Limb (tissue), 2 donors: ENCODE measurements around the gene RBM10.

Source experiments
- DNase-seq, 2 donors: peaks; one replicate each; pipeline ENCODE4 v3.0.0-alpha.2; 2016; ENCODE audit errors: extremely low spot score in 2 of 2

The RBM10 gene

GRCh38 chrX:47146936-47147859 lies 2.2 kb downstream of the RBM10 start:
- no peak for DNase-seq

DNA sequence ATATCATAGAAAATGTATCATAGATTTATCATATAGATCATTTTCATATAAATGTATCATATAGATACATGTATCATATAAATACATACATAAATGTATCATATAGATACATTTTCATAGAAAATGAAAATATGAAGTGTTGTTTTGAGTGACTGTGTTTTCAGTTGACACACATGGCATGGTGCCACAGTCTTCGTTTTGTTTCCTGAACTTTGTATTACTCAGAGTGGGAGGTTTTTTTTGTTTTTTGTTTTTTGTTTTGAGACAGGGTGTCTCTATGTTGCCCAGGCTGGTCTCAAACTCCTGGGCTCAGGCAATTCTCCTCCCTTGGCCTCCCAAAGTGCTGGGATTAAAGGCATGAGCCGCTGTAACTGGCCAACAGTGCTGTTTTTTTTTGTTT lies 3.9 kb downstream of the RBM10 start:
- no peak for DNase-seq

DNA sequence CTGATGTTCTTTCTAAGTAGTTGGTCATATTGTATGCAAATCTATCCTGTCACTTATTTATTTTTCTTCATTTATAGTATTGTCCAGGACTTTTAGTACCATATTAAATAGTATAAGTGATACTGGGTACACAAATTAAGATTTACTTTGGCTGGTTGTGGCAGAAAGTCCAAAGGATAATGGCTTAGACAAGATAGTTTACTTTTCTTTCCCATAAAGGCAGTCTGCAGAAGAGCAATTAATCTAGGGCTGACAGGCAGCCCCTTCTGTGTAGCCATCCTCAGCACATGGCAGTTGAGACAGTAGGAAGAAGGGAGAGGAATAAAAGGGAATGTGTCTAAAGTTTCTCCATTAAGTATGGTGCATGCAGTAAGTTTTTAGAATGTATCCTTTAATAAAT lies 6.4 kb downstream of the RBM10 start:
- DNase-seq, result no peak

DNA sequence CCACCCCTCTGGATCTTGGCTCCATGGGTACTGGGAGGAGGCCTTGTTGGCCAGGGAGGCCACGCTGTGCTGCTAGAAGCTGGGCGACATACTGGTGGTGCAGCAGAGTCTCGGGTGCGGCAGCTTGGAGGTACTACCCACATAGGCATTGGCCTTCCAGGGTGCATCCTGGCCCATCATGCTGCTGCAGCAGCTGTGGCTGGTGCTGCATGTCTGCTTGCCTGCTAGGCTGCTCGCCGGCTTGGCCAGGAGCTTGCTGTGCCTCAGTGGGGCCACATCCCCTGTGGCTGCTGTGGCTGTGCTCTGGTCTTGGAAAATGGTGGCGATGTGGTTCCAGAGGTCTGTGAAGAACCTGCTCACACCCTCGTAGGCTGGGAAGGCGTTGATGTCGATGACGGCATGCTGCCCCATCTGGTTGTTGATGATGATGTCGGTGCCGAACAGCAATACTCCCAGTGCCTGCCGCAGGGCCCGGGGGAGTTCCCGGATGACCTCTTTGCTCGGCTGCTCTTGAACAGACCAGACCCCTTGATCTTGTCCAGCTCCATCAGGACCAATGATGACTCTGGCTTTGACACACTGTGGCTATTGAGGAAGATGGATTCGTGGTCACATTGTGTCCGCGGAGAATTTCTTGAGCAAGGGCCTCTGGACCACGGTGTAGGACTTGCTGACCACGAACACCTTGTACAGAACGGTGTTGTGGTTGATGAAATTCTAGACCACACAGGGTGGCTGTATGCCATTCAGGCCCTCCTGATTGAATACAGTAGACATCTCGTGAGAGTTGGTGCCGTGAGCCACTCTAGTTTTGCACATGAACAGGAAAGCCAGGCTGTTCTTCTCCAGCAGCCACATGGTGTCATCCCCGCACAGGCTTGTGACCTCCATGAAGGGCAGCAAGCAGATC lies 11.8 kb downstream of the RBM10 start:
- no peak for DNase-seq

GRCh38 chrX:47158131-47158530 lies 13.1 kb downstream of the RBM10 start:
- no peak for DNase-seq

- no peak for DNase-seq
Observed at GRCh38 chrX:47158781-47159180, 13.8 kb downstream of the RBM10 start.

GRCh38 chrX:47160781-47161180 lies 15.8 kb downstream of the RBM10 start:
- DNase-seq, result no peak

DNA sequence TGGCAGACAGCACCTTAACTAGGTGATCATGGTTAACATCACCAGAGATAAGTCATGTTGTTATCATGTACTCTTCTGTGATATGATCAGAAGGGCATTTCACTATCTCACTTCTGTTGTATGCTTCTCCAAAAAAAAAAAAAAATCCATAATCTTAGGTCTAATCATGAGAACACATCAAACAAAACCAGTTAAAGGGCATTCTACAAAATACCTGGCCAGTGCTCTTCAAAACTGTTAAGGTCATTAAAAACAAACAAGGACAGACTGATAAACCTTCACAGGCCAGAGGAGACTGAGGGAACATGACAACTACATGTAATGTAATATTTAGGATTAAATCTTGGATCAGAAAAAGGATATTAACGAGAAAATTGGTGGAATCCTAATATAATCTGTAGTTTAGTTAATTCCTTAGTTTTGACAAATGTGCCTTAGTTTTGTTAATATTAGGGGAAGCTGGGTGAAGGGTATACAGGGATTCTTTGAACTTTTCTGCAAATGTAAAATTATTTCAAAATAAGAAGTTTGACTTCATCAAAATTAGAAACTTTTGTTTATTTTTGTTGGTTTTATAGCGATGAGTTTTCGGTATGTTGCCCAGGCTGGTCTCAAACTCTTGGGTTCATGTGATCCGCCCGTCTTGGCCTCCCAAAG lies 18.0 kb downstream of the RBM10 start:
- DNase-seq, result no peak

DNA sequence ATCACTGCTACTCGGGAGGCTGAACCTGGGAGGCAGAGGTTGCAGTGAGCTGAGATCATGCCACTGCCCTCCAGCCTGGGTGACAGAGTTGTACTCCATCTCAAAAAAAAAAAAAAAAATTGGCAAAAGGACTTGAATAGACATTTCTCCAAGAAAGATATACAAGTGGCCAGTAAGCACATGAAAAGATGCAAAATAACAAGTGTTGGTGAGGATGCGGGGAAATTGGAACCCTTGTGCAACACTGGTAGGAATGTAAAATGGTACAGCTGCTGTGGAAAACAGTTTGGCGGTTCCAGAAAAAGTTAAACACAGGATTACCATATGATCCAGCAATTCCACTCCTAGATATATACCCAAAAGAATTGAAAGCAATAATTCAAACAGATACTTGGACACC lies 19.4 kb downstream of the RBM10 start:
- no peak for DNase-seq

GRCh38 chrX:47166126-47166525 lies 21.1 kb downstream of the RBM10 start:
- DNase-seq, result no peak

DNA sequence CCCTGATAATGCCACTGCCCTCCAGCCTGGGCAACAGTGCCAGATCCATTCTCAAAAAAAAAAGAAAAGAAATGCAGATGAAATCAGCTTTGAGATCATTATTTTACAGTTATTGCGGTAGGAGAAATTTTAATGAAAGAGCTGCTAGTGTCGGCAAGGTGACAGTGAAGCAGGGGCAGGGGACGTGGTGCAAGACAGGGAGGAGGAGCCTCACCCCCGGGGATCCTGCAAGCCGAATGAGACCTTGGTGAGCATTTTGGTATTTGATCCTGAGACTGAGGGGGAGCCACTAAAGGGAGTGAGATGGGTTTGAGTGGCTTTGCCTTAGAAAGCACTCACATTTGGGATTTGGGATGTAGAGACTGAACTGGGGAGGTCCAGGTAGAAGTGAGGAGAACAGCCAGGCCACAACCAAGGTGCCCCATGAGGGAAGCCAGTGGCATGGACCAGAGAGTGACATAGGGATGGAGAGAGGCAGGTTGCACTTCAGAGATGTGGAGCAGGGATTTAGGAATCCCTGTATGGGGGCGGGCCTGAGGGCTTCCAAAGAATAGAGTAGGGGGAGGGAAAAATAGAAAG lies 23.6 kb downstream of the RBM10 start:
- no peak for DNase-seq

DNA sequence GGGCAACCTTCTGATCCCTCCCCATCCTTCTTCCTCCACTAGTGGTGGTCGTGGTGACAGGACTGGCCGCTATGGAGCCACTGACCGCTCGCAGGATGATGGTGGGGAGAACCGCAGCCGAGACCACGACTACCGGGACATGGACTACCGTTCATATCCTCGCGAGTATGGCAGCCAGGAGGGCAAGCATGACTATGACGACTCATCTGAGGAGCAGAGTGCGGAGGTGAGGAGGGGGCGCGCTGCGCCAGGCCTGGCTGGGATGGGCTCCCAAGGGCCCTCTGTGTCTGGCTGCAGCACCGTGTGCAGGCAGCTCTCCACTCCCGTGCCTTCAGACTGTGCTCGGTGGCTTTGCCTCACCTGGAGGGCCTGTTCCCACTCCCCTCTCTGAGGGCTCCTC lies 24.3 kb downstream of the RBM10 start:
- DNase-seq, result no peak

- no peak for DNase-seq
Observed at GRCh38 chrX:47169726-47170515, 24.9 kb downstream of the RBM10 start.

- no peak for DNase-seq
Observed at GRCh38 chrX:47170861-47171692, 26.1 kb downstream of the RBM10 start.

GRCh38 chrX:47171996-47172395 lies 27.0 kb downstream of the RBM10 start:
- no peak for DNase-seq

- no peak for DNase-seq
Observed at GRCh38 chrX:47172549-47172948, 27.5 kb downstream of the RBM10 start.

GRCh38 chrX:47172971-47173792 lies 28.2 kb downstream of the RBM10 start:
- no peak for DNase-seq

DNA sequence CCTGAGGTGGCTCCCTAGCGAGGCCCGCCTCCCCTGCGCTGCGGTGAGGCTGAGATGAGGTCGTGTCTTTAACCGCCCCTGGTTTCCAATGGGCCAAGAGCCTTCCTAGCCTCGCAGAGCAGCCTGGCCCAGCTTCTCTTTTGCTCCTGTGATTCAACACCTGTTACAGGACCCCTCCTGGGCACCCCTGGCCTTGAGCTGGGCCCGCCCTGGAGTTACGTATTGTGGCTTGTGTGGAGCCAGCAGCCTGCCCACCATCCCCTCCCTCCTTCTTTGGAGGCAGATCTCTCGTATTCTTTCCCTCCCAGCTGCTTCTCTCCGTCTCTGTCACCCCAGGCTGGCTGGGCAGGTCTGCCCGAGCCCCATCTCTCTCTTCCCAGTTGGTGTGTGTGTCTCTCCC lies 29.4 kb downstream of the RBM10 start:
- no peak for DNase-seq
